DOHH2 (cell line): ENCODE results near the gene CD19.
"Not testable (repeated sequence)": the region's sequence is repeated elsewhere in the genome, so short reads cannot be mapped to it uniquely, and the experiment has no call there.

Experiments
- H3F3A ChIP-seq: fragments of 200-600 bp; sonication (generic), shearing (Covaris generic); 2 replicates; pipeline ENCODE4 v1.6.0; 2016; ENCODE audit warnings: antibody characterized with exemption, mild to moderate bottlenecking; ENCODE audit not compliant: control insufficient read depth, insufficient read depth
- H3K27ac ChIP-seq: fragments of 200-600 bp; sonication (generic); 2 replicates; pipeline ENCODE4 v1.5.1; 2014; ENCODE audit warnings: low read depth, mild to moderate bottlenecking, low read length, moderate library complexity
- H3K27me3 ChIP-seq: fragments of 200-600 bp; sonication (generic); 2 replicates; pipeline ENCODE4 v1.6.1; 2014; ENCODE audit warnings: mild to moderate bottlenecking, low read length, mixed read lengths; ENCODE audit not compliant: control insufficient read depth
- H3K36me3 ChIP-seq: fragments of 200-600 bp; sonication (generic); 2 replicates; pipeline ENCODE4 v1.6.1; 2014; ENCODE audit warnings: mild to moderate bottlenecking, low read length, moderate library complexity, mixed read lengths; ENCODE audit not compliant: control insufficient read depth
- H3K4me1 ChIP-seq: fragments of 200-600 bp; sonication (generic); 2 replicates; pipeline ENCODE4 v1.6.1; 2014; ENCODE audit warnings: mild to moderate bottlenecking, low read length, mixed read lengths; ENCODE audit not compliant: control insufficient read depth
- H3K4me2 ChIP-seq: fragments of 200-600 bp; sonication (generic); 2 replicates; pipeline ENCODE4 v1.6.0; 2014; ENCODE audit warnings: mild to moderate bottlenecking, low read length, moderate library complexity
- H3K4me3 ChIP-seq: fragments of 200-600 bp; sonication (generic); 2 replicates; pipeline ENCODE4 v1.5.1; 2014; ENCODE audit warnings: mild to moderate bottlenecking, low read length, mixed read lengths
- H3K79me2 ChIP-seq: fragments of 200-600 bp; sonication (generic); 2 replicates; pipeline ENCODE4 v1.6.1; 2014; ENCODE audit warnings: mild to moderate bottlenecking, low read length, mixed read lengths; ENCODE audit not compliant: control insufficient read depth
- H3K9me2 ChIP-seq: fragments of 200-600 bp; sonication (generic); replicated peaks from 2 replicates; pipeline ENCODE4 v1.6.1; 2014; ENCODE audit warnings: mild to moderate bottlenecking, low read length, mixed read lengths; ENCODE audit not compliant: control insufficient read depth
- H3K9me3 ChIP-seq: fragments of 200-600 bp; sonication (generic); 2 replicates; pipeline ENCODE4 v1.6.1; 2014; ENCODE audit warnings: antibody characterized with exemption, low read length, mixed read lengths; ENCODE audit not compliant: control insufficient read depth, insufficient read depth
- H4K20me1 ChIP-seq: fragments of 200-600 bp; sonication (generic); 2 replicates; pipeline ENCODE4 v1.6.0; 2014; ENCODE audit warnings: low read depth, mild to moderate bottlenecking, antibody characterized with exemption, low read length, moderate library complexity; ENCODE audit not compliant: control insufficient read depth, insufficient read depth
- CTCF ChIP-seq: fragments of 200-600 bp; sonication (generic); IDR thresholded peaks from one replicate; pipeline ENCODE4 v1.5.1; 2014; ENCODE audit warnings: antibody characterized with exemption, mild to moderate bottlenecking, low read depth, low read length; ENCODE audit not compliant: poor library complexity, severe bottlenecking
- EZH2phosphoT487 ChIP-seq: fragments of 200-600 bp; sonication (generic); IDR thresholded peaks from 2 replicates; pipeline ENCODE4 v1.6.1; 2017; ENCODE audit warnings: borderline replicate concordance, mild to moderate bottlenecking, antibody characterized with exemption, low read length, moderate library complexity, mixed read lengths

Gene CD19

GRCh38 chr16:28884045-28884444 is 47.7 kb upstream of the CD19 start:
- H3K4me2 ChIP-seq, result no peak overlapping the region
- peaks cover 5% of the 10 kb centered on the region for H3K79me2 ChIP-seq
- TF ChIP-seq EZH2phosphoT487, result no peak
- TF ChIP-seq CTCF, result no peak
- H4K20me1 ChIP-seq, result no peaks in the 10 kb centered on the region
- no peaks in the 10 kb centered on the region; the same call in 1 of the 2 replicates for H3F3A ChIP-seq
- no peak overlapping the region for H3K27ac ChIP-seq
- no peak overlapping the region for H3K4me3 ChIP-seq
- no peaks in the 10 kb centered on the region for H3K9me2 ChIP-seq
- H3K4me1 ChIP-seq, result peaks cover 15% of the 10 kb centered on the region
- peaks cover 5% of the 10 kb centered on the region; the same call in 1 of the 2 replicates for H3K9me3 ChIP-seq
- H3K27me3 ChIP-seq, result no peaks in the 10 kb centered on the region
- H3K36me3 ChIP-seq, result no peaks in the 10 kb centered on the region; the same call in 1 of the 2 replicates

- H3F3A ChIP-seq, result 0 out of 2 replicates have a peak, but pooled peaks cover 2% of the 10 kb centered on the region
- TF ChIP-seq EZH2phosphoT487, result no peak
- TF ChIP-seq CTCF, result no peak
- H3K4me1 ChIP-seq, result peaks cover 4% of the 10 kb centered on the region; the same call in 1 of the 2 replicates
- no peaks in the 10 kb centered on the region for H4K20me1 ChIP-seq
- H3K4me3 ChIP-seq, result no peak overlapping the region
- H3K9me2 ChIP-seq, result no peaks in the 10 kb centered on the region
- H3K79me2 ChIP-seq, result no peaks in the 10 kb centered on the region
- no peaks in the 10 kb centered on the region for H3K9me3 ChIP-seq
- no peak overlapping the region for H3K27ac ChIP-seq
- H3K4me2 ChIP-seq, result no peak overlapping the region
- H3K27me3 ChIP-seq, result no peaks in the 10 kb centered on the region
- no peaks in the 10 kb centered on the region for H3K36me3 ChIP-seq
These were observed 44.8 kb upstream of the CD19 start for GRCh38 chr16:28886945-28887344.

GRCh38 chr16:28890355-28890754 is 41.4 kb upstream of the CD19 start:
- not testable (repeated sequence) for H3K4me1 ChIP-seq, H4K20me1 ChIP-seq, H3K4me2 ChIP-seq, H3K79me2 ChIP-seq, H3K9me3 ChIP-seq, H3F3A ChIP-seq, H3K27ac ChIP-seq, H3K27me3 ChIP-seq, H3K36me3 ChIP-seq, H3K4me3 ChIP-seq, H3K9me2 ChIP-seq

- H3K4me1 ChIP-seq, result no peaks in the 10 kb centered on the region
- H3K4me3 ChIP-seq, result no peak overlapping the region
- 0 out of 2 replicates have a peak, but pooled peaks cover 2% of the 10 kb centered on the region for H3F3A ChIP-seq
- H3K9me2 ChIP-seq, result no peaks in the 10 kb centered on the region
- no peak for TF ChIP-seq CTCF
- TF ChIP-seq EZH2phosphoT487, result no peak
- no peaks in the 10 kb centered on the region for H3K27me3 ChIP-seq
- no peak overlapping the region for H3K27ac ChIP-seq
- no peaks in the 10 kb centered on the region for H3K36me3 ChIP-seq
- no peak overlapping the region for H3K4me2 ChIP-seq
- no peaks in the 10 kb centered on the region for H4K20me1 ChIP-seq
- H3K79me2 ChIP-seq, result no peaks in the 10 kb centered on the region
- H3K9me3 ChIP-seq, result no peaks in the 10 kb centered on the region
These were observed 39.5 kb upstream of the CD19 start for GRCh38 chr16:28891964-28892890.
